ENCODE data around the gene CEP83. TPM values are rescaled to one million over a fixed set of nuclear protein-coding genes. Genes with fewer than 3 reads are reported as not detected.

Gene CEP83
- total and polyA plus RNA-seq, 2 donors (not counting 1 experiment from before 2014, with no cell fraction given) = 7.8 to 13.5 TPM

- no peak for TF ChIP-seq EZH2 (IDR thresholded peaks at IDR 0.05; ENCODE audit: low read length, missing control alignments)
- no peak for TF ChIP-seq CTCF (conservative IDR thresholded peaks at IDR 0.05 in 1 of 2, IDR thresholded peaks at IDR 0.05 in 1 of 2; ENCODE audit: low read depth in 1 of 2, low read length in 2 of 2)
- Histone ChIP-seq H2AFZ (ENCODE audit: low read length) (no peak overlapping the region), H3K4me3 (replicated peaks in 1 of 4; ENCODE audit: control extremely low read depth in 1 of 4, insufficient read depth in 1 of 4, low read depth in 3 of 4, low read length in 4 of 4) (no peak overlapping the region), H3K9me3 (ENCODE audit: control insufficient read depth, insufficient read depth, low read depth, low read length) (no peaks in the 10 kb centered on the region), H3K4me2 (ENCODE audit: extremely low read depth, insufficient read depth, low read length) (no peak overlapping the region), H3K27me3 (ENCODE audit: control insufficient read depth, insufficient read depth, low read length) (no peaks in the 10 kb centered on the region), H3K27ac (ENCODE audit: insufficient read depth, low read length) (no peak overlapping the region), H3K36me3 (ENCODE audit: control insufficient read depth, insufficient read depth, low read length) (no peaks in the 10 kb centered on the region), H4K20me1 (ENCODE audit: control insufficient read depth, extremely low read depth, insufficient read depth, low read length) (no peaks in the 10 kb centered on the region), H3K79me2 (ENCODE audit: control insufficient read depth, insufficient read depth, low read length) (no peaks in the 10 kb centered on the region), H3K4me1 (ENCODE audit: control insufficient read depth, extremely low read depth, insufficient read depth, low read length) (no peaks in the 10 kb centered on the region), H3K9ac (ENCODE audit: insufficient read depth, low read length) (no peak overlapping the region)
- DNase-seq (ENCODE audit: low read depth in 2 of 2) = no peak
Measured at GRCh38 chr12:94340573-94340972, 119.1 kb downstream of the CEP83 start.

GRCh38 chr12:94338006-94338794 is 121.5 kb downstream of the CEP83 start:
- no peaks in the 10 kb centered on the region for H3K79me2 ChIP-seq (ENCODE audit: control insufficient read depth, insufficient read depth, low read length)
- no peak for DNase-seq (ENCODE audit: low read depth in 2 of 2)
- H3K4me1 ChIP-seq (ENCODE audit: control insufficient read depth, extremely low read depth, insufficient read depth, low read length) = no peaks in the 10 kb centered on the region
- no peak overlapping the region for H2AFZ ChIP-seq (ENCODE audit: low read length)
- H3K36me3 ChIP-seq (ENCODE audit: control insufficient read depth, insufficient read depth, low read length) = no peaks in the 10 kb centered on the region
- H4K20me1 ChIP-seq (ENCODE audit: control insufficient read depth, extremely low read depth, insufficient read depth, low read length) = no peaks in the 10 kb centered on the region
- no peak overlapping the region for H3K27ac ChIP-seq (ENCODE audit: insufficient read depth, low read length)
- TF ChIP-seq EZH2 (IDR thresholded peaks at IDR 0.05; ENCODE audit: low read length, missing control alignments) = no peak
- no peak for TF ChIP-seq CTCF (conservative IDR thresholded peaks at IDR 0.05 in 1 of 2, IDR thresholded peaks at IDR 0.05 in 1 of 2; ENCODE audit: low read depth in 1 of 2, low read length in 2 of 2)
- no peak overlapping the region for H3K9ac ChIP-seq (ENCODE audit: insufficient read depth, low read length)
- no peak overlapping the region for H3K4me2 ChIP-seq (ENCODE audit: extremely low read depth, insufficient read depth, low read length)
- no peak overlapping the region for H3K4me3 ChIP-seq (replicated peaks in 1 of 4; ENCODE audit: control extremely low read depth in 1 of 4, insufficient read depth in 1 of 4, low read depth in 3 of 4, low read length in 4 of 4)
- H3K27me3 ChIP-seq (ENCODE audit: control insufficient read depth, insufficient read depth, low read length) = no peaks in the 10 kb centered on the region
- no peaks in the 10 kb centered on the region for H3K9me3 ChIP-seq (ENCODE audit: control insufficient read depth, insufficient read depth, low read depth, low read length)

- no peak overlapping the region for H3K4me2 ChIP-seq (ENCODE audit: extremely low read depth, insufficient read depth, low read length)
- H3K9ac ChIP-seq (ENCODE audit: insufficient read depth, low read length) = no peak overlapping the region
- no peaks in the 10 kb centered on the region for H3K79me2 ChIP-seq (ENCODE audit: control insufficient read depth, insufficient read depth, low read length)
- no peaks in the 10 kb centered on the region for H3K9me3 ChIP-seq (ENCODE audit: control insufficient read depth, insufficient read depth, low read depth, low read length)
- H3K4me1 ChIP-seq (ENCODE audit: control insufficient read depth, extremely low read depth, insufficient read depth, low read length) = no peaks in the 10 kb centered on the region
- H3K27me3 ChIP-seq (ENCODE audit: control insufficient read depth, insufficient read depth, low read length) = no peaks in the 10 kb centered on the region
- DNase-seq (ENCODE audit: low read depth in 2 of 2) = peak in 1 of 2 donors; percentile 61
- no peak overlapping the region for H2AFZ ChIP-seq (ENCODE audit: low read length)
- TF ChIP-seq CTCF (conservative IDR thresholded peaks at IDR 0.05 in 1 of 2, IDR thresholded peaks at IDR 0.05 in 1 of 2; ENCODE audit: low read depth in 1 of 2, low read length in 2 of 2) (no peak), EZH2 (IDR thresholded peaks at IDR 0.05; ENCODE audit: low read length, missing control alignments) (no peak)
- no peaks in the 10 kb centered on the region for H3K36me3 ChIP-seq (ENCODE audit: control insufficient read depth, insufficient read depth, low read length)
- no peak overlapping the region for H3K27ac ChIP-seq (ENCODE audit: insufficient read depth, low read length)
- H3K4me3 ChIP-seq (replicated peaks in 1 of 4; ENCODE audit: control extremely low read depth in 1 of 4, insufficient read depth in 1 of 4, low read depth in 3 of 4, low read length in 4 of 4) = no peak overlapping the region
- H4K20me1 ChIP-seq (ENCODE audit: control insufficient read depth, extremely low read depth, insufficient read depth, low read length) = no peaks in the 10 kb centered on the region
Measured at GRCh38 chr12:94336211-94336925, 123.3 kb downstream of the CEP83 start.

Data from fibroblast of lung (primary cell).